PC-3 (cell line): Measurements from ENCODE around the gene RNF149. TPM values are rescaled to one million over a fixed set of nuclear protein-coding genes. Genes with fewer than 3 reads are reported as not detected.

ENCODE experiments used
- ATAC-seq: fragments of 200-7000 bp; cut with Tn5 transposase; 2 replicates; pipeline ENCODE4 v1.9.1; 2020; ENCODE audit warnings: mild to moderate bottlenecking, moderate library complexity
- BruUV-seq: library from RNA; stranded (reverse); fragments of 400-500 nt; replicated peaks from 2 replicates; lab custom pipeline; 2021; lab: Mats Ljungman, UMichigan
- CTCF ChIA-PET: fragments of 300-600 bp; sonication (Branson Sonifier 250); formaldehyde crosslinking; loops from one replicate; lab custom pipeline; 2022; ENCODE audit warnings: antibody characterized with exemption; lab: Charles Lee
- POLR2A ChIA-PET: fragments of 300-600 bp; sonication (Branson Sonifier 250); formaldehyde crosslinking; loops from one replicate; lab custom pipeline; 2022; ENCODE audit warnings: antibody characterized with exemption; ENCODE audit not compliant: unreplicated experiment; lab: Charles Lee
- DNase-seq: peaks from one replicate; pipeline ENCODE4 v3.0.0-alpha.2; 2015
- H2AFZ ChIP-seq: fragments of 300-600 bp; sonication (generic); 2 replicates; pipeline ENCODE4 v1.6.0; 2016; ENCODE audit warnings: antibody characterized with exemption, low read length
- H3F3A ChIP-seq: fragments of 300-600 bp; sonication (generic); one replicate; pipeline ENCODE4 v1.6.0; 2017; ENCODE audit warnings: antibody characterized with exemption, low read length, control low read depth, mild to moderate bottlenecking; ENCODE audit not compliant: unreplicated experiment
- H3K27ac ChIP-seq: fragments of 300-600 bp; sonication (generic); 2 replicates; pipeline ENCODE4 v1.5.1; 2016; ENCODE audit warnings: mild to moderate bottlenecking, low read length
- H3K27me3 ChIP-seq: fragments of 300-600 bp; sonication (generic); 2 replicates; pipeline ENCODE4 v1.6.1; 2016; ENCODE audit warnings: low read length, mixed read lengths
- H3K36me3 ChIP-seq: fragments of 300-600 bp; sonication (generic); 2 replicates; pipeline ENCODE4 v1.6.1; 2016; ENCODE audit warnings: low read depth, mixed run types, low read length, mixed read lengths
- H3K4me1 ChIP-seq: fragments of 300-600 bp; sonication (generic); 2 replicates; pipeline ENCODE4 v1.5.1; 2016; ENCODE audit warnings: low read length; ENCODE audit not compliant: insufficient read depth
- H3K4me2 ChIP-seq: fragments of 300-600 bp; sonication (generic); 2 replicates; pipeline ENCODE4 v1.6.0; 2016; ENCODE audit warnings: low read length
- H3K4me3 ChIP-seq: fragments of 300-600 bp; sonication (generic); 2 replicates; pipeline ENCODE4 v1.5.1; 2016; ENCODE audit warnings: mild to moderate bottlenecking, low read length, mixed read lengths
- H3K79me2 ChIP-seq: fragments of 300-600 bp; sonication (generic); 2 replicates; pipeline ENCODE4 v1.6.1; 2017; ENCODE audit warnings: low read length, mixed read lengths
- H3K9ac ChIP-seq: fragments of 300-600 bp; sonication (generic); 2 replicates; pipeline ENCODE4 v1.6.0; 2016; ENCODE audit warnings: mild to moderate bottlenecking, low read length
- H3K9me2 ChIP-seq: fragments of 300-600 bp; sonication (generic); replicated peaks from 2 replicates; pipeline ENCODE4 v1.6.1; 2016; ENCODE audit warnings: mixed run types, low read length, mixed read lengths
- H3K9me3 ChIP-seq: fragments of 300-600 bp; sonication (generic); 2 replicates; pipeline ENCODE4 v1.6.1; 2016; ENCODE audit warnings: low read length, mixed read lengths
- H4K20me1 ChIP-seq: fragments of 300-600 bp; sonication (generic); 2 replicates; pipeline ENCODE4 v1.6.1; 2016; ENCODE audit warnings: low read length, mixed read lengths
- EZH2 ChIP-seq: fragments of 300-600 bp; sonication (generic); IDR thresholded peaks from one replicate; pipeline ENCODE4 v1.6.1; 2017; ENCODE audit warnings: antibody characterized with exemption, mild to moderate bottlenecking, low read length; ENCODE audit not compliant: unreplicated experiment
- EZH2phosphoT487 ChIP-seq: fragments of 300-600 bp; sonication (generic); IDR thresholded peaks from 2 replicates; pipeline ENCODE4 v1.6.1; 2018; ENCODE audit warnings: mild to moderate bottlenecking, antibody characterized with exemption, low read length, borderline replicate concordance
- intact Hi-C: fragments of 100-400 bp; cut with micrococcal nuclease; formaldehyde crosslinking; loops from 2 replicates; pipeline ENCODE4 v1.9.0; 2023
- total RNA-seq: library from RNA; depleted of rRNA; stranded (reverse); fragments of >200 nt; gene quantifications from 2 replicates; pipeline ENCODE4 v1.2.3, GENCODE V29; 2014
- TF ChIP-seq, protein P1 (sequence below): fragments of 300-600 bp; sonication (generic); conservative IDR thresholded peaks from 2 replicates; pipeline ENCODE4 v1.5.1; 2017; ENCODE audit warnings: antibody characterized with exemption, low read depth, mild to moderate bottlenecking, low read length

The RNF149 gene
- total RNA-seq, 1 experiment from 2014 or later, result 47.3 TPM

GRCh38 chr2:101311696-101312017, 3.2 kb upstream of the RNF149 start:
- no TSS peak for BruUV-seq
- Histone ChIP-seq H3K4me3 (no peak overlapping the region), H4K20me1 (peaks cover 9% of the 10 kb centered on the region), H3K9ac (no peak overlapping the region), H2AFZ (no peak overlapping the region), H3K36me3 (no peaks in the 10 kb centered on the region), H3F3A (no peaks in the 10 kb centered on the region), H3K4me1 (peaks cover 16% of the 10 kb centered on the region), H3K4me2 (no peak overlapping the region), H3K27me3 (no peaks in the 10 kb centered on the region), H3K9me2 (no peaks in the 10 kb centered on the region), H3K79me2 (peaks cover 18% of the 10 kb centered on the region), H3K9me3 (no peaks in the 10 kb centered on the region), H3K27ac (no peak overlapping the region)
- ChIA-PET POLR2A (no interaction called here), CTCF (no interaction called here)
- ATAC-seq, result no peak
- intact Hi-C loops, result no loop called here
- no peak for DNase-seq
- TF ChIP-seq EZH2phosphoT487 (no peak), EZH2 (no peak)
- TF ChIP-seq, protein P1, sequence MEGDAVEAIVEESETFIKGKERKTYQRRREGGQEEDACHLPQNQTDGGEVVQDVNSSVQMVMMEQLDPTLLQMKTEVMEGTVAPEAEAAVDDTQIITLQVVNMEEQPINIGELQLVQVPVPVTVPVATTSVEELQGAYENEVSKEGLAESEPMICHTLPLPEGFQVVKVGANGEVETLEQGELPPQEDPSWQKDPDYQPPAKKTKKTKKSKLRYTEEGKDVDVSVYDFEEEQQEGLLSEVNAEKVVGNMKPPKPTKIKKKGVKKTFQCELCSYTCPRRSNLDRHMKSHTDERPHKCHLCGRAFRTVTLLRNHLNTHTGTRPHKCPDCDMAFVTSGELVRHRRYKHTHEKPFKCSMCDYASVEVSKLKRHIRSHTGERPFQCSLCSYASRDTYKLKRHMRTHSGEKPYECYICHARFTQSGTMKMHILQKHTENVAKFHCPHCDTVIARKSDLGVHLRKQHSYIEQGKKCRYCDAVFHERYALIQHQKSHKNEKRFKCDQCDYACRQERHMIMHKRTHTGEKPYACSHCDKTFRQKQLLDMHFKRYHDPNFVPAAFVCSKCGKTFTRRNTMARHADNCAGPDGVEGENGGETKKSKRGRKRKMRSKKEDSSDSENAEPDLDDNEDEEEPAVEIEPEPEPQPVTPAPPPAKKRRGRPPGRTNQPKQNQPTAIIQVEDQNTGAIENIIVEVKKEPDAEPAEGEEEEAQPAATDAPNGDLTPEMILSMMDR, result no peak

DNA sequence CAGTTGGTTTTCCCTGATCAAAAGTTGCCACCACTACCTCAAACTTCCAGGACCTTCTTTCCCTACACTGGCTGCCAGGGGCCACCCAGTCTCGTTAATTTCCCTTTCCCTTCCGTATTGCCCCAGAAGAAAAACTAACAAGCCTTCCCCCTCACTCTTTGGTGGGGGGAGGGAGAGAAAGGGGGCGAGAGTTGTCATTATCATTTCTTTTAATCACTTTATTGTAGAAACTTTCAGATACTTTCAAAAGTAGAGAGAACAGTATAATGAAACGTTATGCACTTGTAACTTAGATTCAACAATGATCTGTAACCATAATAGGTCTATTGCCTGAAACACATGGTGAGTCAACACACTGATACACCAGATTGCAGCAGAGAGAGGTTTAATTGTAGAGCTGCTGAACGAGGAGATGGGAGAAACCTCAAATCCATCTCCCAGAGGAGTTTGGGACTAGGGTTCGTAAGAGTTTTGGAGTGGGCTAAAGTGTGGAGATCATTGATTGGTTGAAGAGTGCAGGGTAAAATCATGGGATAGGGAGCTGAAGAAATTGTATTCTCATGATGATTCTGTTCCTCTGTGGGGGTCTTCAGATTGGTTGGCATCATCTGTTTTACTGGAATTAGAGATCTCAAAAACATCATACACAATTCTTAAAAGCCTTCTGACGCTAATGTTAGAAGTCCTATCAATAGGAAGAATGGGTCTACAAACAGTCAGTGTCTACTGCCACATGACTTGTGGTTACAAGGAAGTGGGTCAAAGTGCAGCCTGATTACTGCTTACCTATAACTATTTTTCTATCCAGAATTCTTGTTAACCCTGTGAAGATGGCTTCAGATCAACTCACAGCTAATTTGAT, 2.6 kb upstream of the RNF149 start:
- H3K27me3 ChIP-seq, result no peaks in the 10 kb centered on the region
- BruUV-seq, result no TSS peak
- no peaks in the 10 kb centered on the region for H3K9me3 ChIP-seq
- no peaks in the 10 kb centered on the region for H3F3A ChIP-seq
- ATAC-seq (no peak), DNase-seq (peak; percentile 12)
- POLR2A ChIA-PET, result interaction anchor here (0.7 kb wide), 1 partner anchor 1025 kb away, joined by 7 read pairs; no protein-coding TSS in a partner anchor
- H3K27ac ChIP-seq, result no peak overlapping the region
- H2AFZ ChIP-seq, result no peak overlapping the region
- peaks cover 20% of the 10 kb centered on the region for H3K4me1 ChIP-seq
- H4K20me1 ChIP-seq, result peaks cover 15% of the 10 kb centered on the region
- TF ChIP-seq EZH2phosphoT487 (no peak), EZH2 (no peak)
- CTCF ChIA-PET, result no interaction called here
- H3K9me2 ChIP-seq, result no peaks in the 10 kb centered on the region
- H3K4me3 ChIP-seq, result no peak overlapping the region
- H3K9ac ChIP-seq, result no peak overlapping the region
- intact Hi-C loops, result no loop called here
- H3K79me2 ChIP-seq, result peaks cover 24% of the 10 kb centered on the region
- no peaks in the 10 kb centered on the region for H3K36me3 ChIP-seq
- H3K4me2 ChIP-seq, result no peak overlapping the region

DNA sequence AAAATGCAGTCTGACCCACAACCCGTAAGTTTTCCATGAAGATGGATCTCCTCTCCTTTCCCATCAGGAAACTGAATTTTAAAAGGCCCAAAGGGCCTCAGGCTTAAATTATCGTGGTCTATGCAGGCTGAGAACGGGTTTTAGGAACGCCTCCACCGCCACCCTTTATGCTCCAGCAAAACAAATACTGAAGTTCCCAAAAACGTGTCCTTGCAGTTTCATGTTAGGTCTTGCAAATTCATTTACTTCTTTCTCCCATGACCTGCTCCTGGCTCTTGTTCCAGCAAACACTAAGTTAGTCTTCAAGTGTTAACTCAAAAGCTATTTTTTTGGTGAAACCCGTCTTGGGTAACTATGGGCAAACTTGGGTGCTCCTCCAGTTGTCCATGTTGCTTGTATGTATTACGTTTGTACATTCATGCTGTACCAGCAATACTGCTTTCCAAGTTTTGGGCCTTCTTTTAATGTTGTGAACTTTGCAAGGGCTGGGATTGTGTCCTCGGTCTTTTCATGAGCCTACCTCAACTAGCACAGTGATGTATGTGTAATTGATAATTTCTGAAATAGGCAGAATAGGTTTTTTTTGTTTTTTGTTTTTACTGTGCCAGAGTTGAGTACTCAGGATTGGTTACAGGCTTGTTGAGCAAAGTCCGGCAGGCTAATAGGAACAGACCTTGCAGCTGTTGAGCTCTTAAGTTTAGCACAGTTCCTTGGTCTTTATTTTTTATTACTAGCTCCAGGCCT, 1.8 kb upstream of the RNF149 start:
- Histone ChIP-seq H3K27ac (no peak overlapping the region), H4K20me1 (peaks cover 22% of the 10 kb centered on the region), H3K9me2 (no peaks in the 10 kb centered on the region), H3F3A (no peaks in the 10 kb centered on the region), H3K9ac (no peak overlapping the region), H3K79me2 (peaks cover 32% of the 10 kb centered on the region), H3K4me2 (no peak overlapping the region), H3K36me3 (no peaks in the 10 kb centered on the region), H3K9me3 (no peaks in the 10 kb centered on the region), H2AFZ (no peak overlapping the region), H3K4me1 (peaks cover 28% of the 10 kb centered on the region), H3K27me3 (no peaks in the 10 kb centered on the region), H3K4me3 (no peak overlapping the region)
- CTCF ChIA-PET, result no interaction called here
- POLR2A ChIA-PET, result interaction anchor here (0.7 kb wide), 1 partner anchor 1026 kb away, joined by 7 read pairs; no protein-coding TSS in a partner anchor
- ATAC-seq (no peak), DNase-seq (no peak)
- no TSS peak for BruUV-seq
- TF ChIP-seq EZH2phosphoT487 (no peak), EZH2 (no peak)
- TF ChIP-seq, protein P1, result no peak
- intact Hi-C loops, result no loop called here
